Astrocyte of the cerebellum (primary cell): Measurements from ENCODE around the gene PRX.

Experiments used
- DNase-seq: peaks from one replicate; pipeline ENCODE4 v3.0.0-alpha.2; 2011; ENCODE audit warnings: low read depth
- H3K4me3 ChIP-seq: 2 replicates; pipeline ENCODE4 v1.5.1; 2011; ENCODE audit warnings: mild to moderate bottlenecking, low read depth, low read length, moderate library complexity
- in situ Hi-C: cut with HindIII; loops from 2 replicates; pipeline ENCODE4 v1.10.0; 2017; ENCODE audit warnings: low sequenced_read_pairs
- TF ChIP-seq, protein P1 (sequence below): IDR thresholded peaks from 2 replicates; pipeline ENCODE4 v1.5.1; 2012; ENCODE audit warnings: low read length, low read depth, moderate library complexity, mild to moderate bottlenecking; ENCODE audit errors: missing control alignments

The PRX gene

DNA sequence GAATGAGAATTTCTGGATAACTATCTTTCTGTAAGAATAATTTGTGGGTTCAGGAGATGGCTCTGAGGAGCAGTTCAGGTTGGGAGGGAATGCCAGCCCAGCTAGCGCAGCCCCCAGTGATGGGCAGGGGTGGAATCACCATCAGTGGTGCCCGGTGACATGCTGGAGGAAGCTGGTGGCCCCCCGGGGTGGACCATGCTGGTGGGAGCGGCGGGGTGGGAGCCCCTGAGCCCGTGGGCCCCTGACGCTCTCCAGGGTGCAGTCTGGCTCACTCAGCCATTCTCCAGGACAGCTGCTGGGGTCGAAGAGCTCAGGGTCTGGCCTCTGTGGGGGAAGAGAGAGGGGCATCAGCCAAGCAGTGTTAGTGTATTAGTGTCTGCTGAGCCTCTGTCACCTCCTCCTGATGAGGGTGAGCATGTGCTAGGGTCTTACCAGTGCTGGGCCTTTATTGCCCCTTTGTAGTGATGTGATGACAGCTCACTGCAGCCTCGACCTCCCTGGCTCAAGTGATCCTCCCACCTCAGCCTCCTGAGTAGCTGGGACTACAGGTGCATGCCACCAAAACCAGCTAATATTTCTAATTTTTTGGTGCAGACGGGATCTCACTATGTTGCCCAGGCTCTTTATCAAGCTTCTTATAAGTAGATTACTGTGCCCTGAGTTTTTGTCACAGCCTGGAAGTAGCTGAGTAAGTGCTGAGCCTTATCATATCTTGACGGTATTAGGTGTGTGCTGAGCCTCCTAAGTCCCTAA, 33.6 kb downstream of the PRX start:
- H3K4me3 ChIP-seq = no peak overlapping the region
- in situ Hi-C loops = no loop called here
- DNase-seq = no peak
- TF ChIP-seq, protein P1, sequence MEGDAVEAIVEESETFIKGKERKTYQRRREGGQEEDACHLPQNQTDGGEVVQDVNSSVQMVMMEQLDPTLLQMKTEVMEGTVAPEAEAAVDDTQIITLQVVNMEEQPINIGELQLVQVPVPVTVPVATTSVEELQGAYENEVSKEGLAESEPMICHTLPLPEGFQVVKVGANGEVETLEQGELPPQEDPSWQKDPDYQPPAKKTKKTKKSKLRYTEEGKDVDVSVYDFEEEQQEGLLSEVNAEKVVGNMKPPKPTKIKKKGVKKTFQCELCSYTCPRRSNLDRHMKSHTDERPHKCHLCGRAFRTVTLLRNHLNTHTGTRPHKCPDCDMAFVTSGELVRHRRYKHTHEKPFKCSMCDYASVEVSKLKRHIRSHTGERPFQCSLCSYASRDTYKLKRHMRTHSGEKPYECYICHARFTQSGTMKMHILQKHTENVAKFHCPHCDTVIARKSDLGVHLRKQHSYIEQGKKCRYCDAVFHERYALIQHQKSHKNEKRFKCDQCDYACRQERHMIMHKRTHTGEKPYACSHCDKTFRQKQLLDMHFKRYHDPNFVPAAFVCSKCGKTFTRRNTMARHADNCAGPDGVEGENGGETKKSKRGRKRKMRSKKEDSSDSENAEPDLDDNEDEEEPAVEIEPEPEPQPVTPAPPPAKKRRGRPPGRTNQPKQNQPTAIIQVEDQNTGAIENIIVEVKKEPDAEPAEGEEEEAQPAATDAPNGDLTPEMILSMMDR = no peak

DNA sequence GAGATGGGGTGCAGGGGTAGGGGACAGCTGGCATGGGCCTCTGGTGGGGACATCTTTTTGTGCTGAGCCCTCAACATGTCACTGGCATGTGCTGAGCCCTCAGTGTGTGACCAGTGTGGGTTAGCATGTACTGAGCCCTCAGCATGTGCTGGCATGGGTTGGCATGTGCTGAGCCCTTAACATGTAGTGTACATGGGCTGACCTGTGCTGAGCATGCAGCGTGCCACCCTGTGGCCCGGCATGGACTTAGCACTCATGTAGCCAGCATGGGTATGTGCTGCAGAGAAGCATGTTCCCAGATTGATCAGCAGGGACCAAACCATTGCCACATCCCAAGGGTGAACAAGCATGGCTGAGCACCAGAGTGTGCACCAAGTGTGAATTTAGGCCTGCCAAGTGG, 34.7 kb downstream of the PRX start:
- in situ Hi-C loops = no loop called here
- H3K4me3 ChIP-seq = no peak overlapping the region
- no peak for DNase-seq
- TF ChIP-seq, protein P1 = no peak

DNA sequence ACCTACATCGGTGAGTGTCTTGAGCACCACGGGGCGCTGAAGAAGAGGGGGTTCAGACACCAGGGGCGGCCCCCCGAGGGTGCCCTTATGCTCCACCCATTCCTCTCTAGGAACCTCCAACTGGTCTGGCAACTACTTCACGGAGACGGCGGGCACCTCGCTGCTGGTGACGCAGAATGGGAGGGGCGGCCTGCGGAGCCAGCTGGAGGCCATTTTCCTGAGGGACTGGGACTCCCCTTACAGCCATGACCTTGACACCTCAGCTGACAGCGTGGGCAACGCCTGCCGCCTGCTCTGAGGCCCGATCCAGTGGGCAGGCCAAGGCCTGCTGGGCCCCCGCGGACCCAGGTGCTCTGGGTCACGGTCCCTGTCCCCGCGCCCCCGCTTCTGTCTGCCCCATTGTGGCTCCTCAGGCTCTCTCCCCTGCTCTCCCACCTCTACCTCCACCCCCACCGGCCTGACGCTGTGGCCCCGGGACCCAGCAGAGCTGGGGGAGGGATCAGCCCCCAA, 35.2 kb downstream of the PRX start:
- TF ChIP-seq, protein P1 = no peak
- no peak overlapping the region for H3K4me3 ChIP-seq
- DNase-seq = no peak
- in situ Hi-C loops = no loop called here

DNA sequence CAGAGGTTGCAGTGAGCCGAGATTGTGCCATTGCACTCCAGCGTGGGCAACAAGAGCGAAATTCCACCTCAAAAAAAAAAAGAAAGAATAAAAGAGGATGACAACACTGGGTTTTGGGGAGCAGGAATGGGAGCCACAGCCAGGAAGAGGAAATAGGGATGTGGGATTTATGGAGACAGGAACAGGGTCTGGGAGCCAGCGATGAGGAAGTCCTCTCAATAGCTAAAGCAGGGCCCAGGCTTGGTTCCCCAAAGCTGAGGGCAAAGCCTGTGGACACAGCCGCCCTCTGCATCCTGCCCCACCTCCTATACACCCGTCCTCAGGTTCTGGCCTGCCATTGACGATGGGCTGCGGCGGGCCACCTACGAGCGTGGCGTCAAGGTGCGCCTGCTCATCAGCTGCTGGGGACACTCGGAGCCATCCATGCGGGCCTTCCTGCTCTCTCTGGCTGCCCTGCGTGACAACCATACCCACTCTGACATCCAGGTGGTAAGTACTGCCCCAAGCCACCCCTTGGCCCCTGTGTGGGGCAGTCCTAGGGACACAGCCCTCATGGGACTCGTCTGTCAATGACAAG, 36.8 kb downstream of the PRX start:
- TF ChIP-seq, protein P1 = no peak
- H3K4me3 ChIP-seq = no peak overlapping the region
- DNase-seq = no peak
- in situ Hi-C loops = no loop called here

DNA sequence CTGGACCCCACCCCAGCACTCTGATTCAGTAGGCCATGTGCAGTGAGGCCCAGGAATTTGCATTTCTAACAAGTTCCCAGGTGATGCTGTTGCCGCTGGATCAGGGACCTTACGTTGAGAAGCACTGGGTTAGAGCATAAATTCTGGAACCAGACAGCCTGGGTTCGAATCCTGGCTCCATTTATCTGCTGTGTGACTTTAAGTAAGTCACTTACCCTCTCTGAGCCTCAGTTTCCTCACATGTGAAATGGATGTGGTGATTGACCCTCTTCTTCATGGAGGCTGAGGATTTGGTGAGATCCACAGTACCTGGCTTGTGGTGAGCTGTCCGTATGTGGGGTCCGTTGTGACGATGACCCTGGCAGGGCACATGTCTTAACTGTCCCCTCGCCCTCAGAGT, 39.1 kb downstream of the PRX start:
- no peak overlapping the region for H3K4me3 ChIP-seq
- TF ChIP-seq, protein P1 = no peak
- no peak for DNase-seq
- in situ Hi-C loops = no loop called here

DNA sequence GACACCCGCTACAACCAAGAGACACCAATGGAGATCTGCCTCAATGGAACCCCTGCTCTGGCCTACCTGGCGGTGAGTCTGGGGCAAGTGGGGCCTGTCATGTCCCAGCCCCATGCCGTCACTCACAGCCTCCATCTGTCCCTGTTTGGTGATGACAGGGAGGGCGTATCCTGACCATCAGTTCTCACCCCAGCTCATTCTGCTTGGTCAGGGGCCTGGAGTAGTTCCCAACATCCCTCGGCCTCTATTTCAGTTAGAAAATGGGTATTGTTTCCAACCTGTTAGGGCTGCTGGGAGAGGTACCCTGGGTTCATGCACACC, 41.4 kb downstream of the PRX start:
- no peak overlapping the region for H3K4me3 ChIP-seq
- in situ Hi-C loops = no loop called here
- no peak for DNase-seq
- TF ChIP-seq, protein P1 = no peak
